Mucosa of rectum (tissue), 2 donors: ENCODE data around the gene USP43.

Experiments used
- H3K27ac ChIP-seq, 2 donors: one replicate each; pipeline ENCODE4 v1.7.0; 2013; ENCODE audit warnings: inconsistent platforms in 2 of 2, low read depth in 2 of 2, low read length in 2 of 2
- H3K27me3 ChIP-seq, 2 donors: one replicate each; pipeline ENCODE4 v1.7.0; 2013; ENCODE audit warnings: low read length in 2 of 2; ENCODE audit not compliant: control insufficient read depth in 2 of 2, insufficient read depth in 2 of 2
- H3K36me3 ChIP-seq, 2 donors: one replicate each; pipeline ENCODE4 v1.7.0; 2013; ENCODE audit warnings: low read length in 2 of 2; ENCODE audit not compliant: control insufficient read depth in 2 of 2, insufficient read depth in 2 of 2
- H3K4me1 ChIP-seq, 2 donors: one replicate each; pipeline ENCODE4 v1.7.0; 2013; ENCODE audit warnings: low read length in 2 of 2, mild to moderate bottlenecking in 1 of 2; ENCODE audit not compliant: control insufficient read depth in 2 of 2, insufficient read depth in 2 of 2
- H3K4me3 ChIP-seq, 2 donors: one replicate each; pipeline ENCODE4 v1.7.0; 2013; ENCODE audit warnings: low read length in 2 of 2
- H3K9ac ChIP-seq, 2 donors: one replicate each; pipeline ENCODE4 v1.7.0; 2013; ENCODE audit warnings: low read length in 2 of 2, low read depth in 1 of 2, mild to moderate bottlenecking in 1 of 2
- H3K9me3 ChIP-seq, 2 donors: one replicate each; pipeline ENCODE4 v1.7.0; 2013; ENCODE audit warnings: low read length in 2 of 2; ENCODE audit not compliant: control insufficient read depth in 2 of 2
- donor health status: healthy.
- donor health status: Normal muscosa, but diverticular disease.

The USP43 gene

DNA sequence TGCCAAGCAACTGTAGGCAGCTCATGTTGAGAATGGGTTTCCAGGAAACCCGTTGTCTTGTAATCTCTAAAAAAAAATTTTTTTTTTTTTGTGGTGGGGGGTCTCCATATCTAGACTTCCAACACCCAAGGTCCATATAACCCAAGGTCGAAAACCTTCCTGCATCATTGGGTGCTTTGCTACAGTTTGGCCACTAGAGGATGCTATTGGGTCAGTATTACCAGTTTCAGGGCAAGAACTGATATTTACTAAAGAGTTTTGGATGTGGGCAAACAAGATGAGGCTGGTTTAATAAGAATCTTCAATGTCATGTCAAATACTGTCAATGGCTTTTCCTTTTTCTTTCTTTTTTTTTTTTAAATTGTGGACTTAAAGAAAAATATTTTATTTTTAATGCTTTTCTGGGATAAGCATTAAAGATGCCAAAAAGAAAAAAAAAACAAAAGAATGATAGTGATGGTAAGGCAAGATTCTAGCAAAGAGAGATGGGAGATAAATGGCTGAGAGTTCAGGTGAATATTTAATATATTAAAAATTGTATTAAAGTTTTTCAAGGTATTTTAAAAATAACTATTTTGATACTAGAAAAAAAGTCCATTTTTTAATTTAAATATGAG, 83.8 kb downstream of the USP43 start:
- Histone ChIP-seq H3K36me3 (peaks cover 0 to under 1% of the 10 kb centered on the region in 2 donors), H3K4me3 (no peak overlapping the region), H3K27me3 (no peaks in the 10 kb centered on the region), H3K9me3 (no peaks in the 10 kb centered on the region), H3K27ac (no peak overlapping the region), H3K9ac (no peak overlapping the region), H3K4me1 (no peaks in the 10 kb centered on the region)

DNA sequence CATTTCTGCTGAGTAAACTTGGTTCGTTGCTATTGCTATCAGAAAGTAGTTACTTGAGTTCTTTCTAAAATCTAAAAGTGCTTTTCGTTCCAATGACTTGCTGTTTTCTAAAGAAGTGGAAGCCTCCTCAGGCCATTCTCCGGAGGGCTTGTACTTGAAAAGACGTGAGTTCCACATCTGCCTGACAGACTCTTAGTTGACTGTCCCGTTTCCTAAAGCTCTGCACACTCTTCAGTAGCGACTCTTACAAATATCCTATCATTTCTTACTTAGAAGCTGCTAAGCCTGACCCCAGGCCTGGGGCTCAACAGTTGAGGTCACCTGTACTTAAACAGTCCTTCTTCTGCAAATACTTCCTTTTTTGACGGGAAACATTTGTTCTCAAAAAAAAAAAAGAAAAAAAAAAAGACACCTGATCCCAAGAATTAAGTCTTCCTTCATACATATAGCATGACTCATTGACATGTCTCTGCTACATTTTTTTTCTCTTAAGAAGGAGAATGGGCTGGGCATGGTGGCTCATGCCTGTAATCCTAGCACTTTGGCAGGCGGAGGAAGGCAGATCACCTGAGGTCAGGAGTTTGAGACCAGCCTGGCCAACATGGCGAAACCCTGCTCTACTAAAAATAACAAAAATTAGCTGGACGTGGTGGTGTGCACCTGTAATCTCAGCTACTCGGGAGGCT, 84.6 kb downstream of the USP43 start:
- no peaks in the 10 kb centered on the region for H3K27me3 ChIP-seq
- H3K9ac ChIP-seq, result no peak overlapping the region
- H3K36me3 ChIP-seq, result no peaks in the 10 kb centered on the region
- H3K4me1 ChIP-seq, result no peaks in the 10 kb centered on the region
- no peaks in the 10 kb centered on the region for H3K9me3 ChIP-seq
- no peak overlapping the region for H3K27ac ChIP-seq
- no peak overlapping the region for H3K4me3 ChIP-seq

DNA sequence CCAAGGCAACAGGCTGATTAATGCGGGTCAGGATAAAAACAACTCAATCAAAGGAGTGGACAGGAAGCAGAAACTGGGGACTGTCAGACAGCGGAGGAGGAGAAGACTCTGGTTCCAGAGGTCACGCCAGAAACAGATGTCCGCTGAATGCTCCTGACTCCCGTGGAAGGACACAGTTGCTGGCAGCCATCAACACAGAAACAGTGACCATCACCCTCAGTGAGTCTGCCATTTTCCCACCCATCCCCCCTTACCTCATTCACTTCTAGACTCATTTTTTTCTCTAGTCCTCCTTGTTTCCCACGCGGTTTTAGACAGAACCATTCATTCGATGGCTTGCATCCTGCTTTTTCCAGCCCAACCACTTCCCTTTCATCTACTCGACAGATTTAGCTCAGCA, 105.2 kb downstream of the USP43 start:
- Histone ChIP-seq H3K9me3 (no peaks in the 10 kb centered on the region), H3K36me3 (no peaks in the 10 kb centered on the region), H3K27me3 (no peaks in the 10 kb centered on the region), H3K4me1 (no peaks in the 10 kb centered on the region), H3K9ac (no peak overlapping the region), H3K27ac (no peak overlapping the region), H3K4me3 (no peak overlapping the region)

DNA sequence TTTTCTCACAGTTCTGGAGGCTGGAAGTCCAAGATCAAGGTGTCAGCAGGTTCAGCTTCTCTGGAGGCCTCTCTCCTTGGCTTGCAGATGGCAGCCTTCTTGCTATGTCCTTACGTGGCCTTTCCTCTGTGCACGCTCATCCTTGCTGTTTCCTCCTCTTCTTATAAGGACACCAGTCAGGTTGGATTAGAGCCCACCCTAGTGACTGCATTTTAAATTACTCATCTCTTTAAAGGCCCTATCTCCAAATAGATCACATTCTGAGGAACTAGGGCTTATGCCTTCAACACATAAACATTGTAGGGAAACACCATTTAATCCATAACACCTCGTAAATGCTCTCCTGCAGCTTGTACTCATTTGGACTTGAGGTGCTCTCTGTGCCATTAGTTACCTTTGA, 109.8 kb downstream of the USP43 start:
- Histone ChIP-seq H3K4me1 (no peaks in the 10 kb centered on the region), H3K27me3 (no peaks in the 10 kb centered on the region), H3K36me3 (no peaks in the 10 kb centered on the region), H3K9ac (no peak overlapping the region), H3K9me3 (no peaks in the 10 kb centered on the region), H3K4me3 (no peak overlapping the region), H3K27ac (no peak overlapping the region)

DNA sequence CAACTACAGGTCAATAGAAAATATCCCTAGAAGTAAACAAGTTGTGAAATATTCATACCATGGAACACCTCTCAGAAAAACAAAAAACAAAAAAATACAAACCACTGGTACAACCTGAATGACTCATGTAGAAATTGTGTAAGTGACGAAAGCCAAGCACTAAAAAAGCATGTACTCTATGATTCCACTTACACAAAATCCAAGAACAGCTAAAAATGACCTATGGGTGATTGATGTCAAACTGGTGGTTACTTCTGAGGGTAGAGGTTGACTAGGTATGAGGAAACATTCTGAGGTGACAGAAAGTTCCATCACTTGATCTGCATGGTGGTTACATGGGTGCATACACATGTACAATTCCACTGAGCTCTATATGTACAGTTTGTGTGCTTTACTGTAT, 114.9 kb downstream of the USP43 start:
- H3K4me3 ChIP-seq, result no peak overlapping the region
- H3K36me3 ChIP-seq, result no peaks in the 10 kb centered on the region
- no peak overlapping the region for H3K9ac ChIP-seq
- no peaks in the 10 kb centered on the region for H3K9me3 ChIP-seq
- H3K27me3 ChIP-seq, result no peaks in the 10 kb centered on the region
- no peaks in the 10 kb centered on the region for H3K4me1 ChIP-seq
- H3K27ac ChIP-seq, result no peak overlapping the region

GRCh38 chr17:9763643-9764042, 118.3 kb downstream of the USP43 start:
- H3K4me3 ChIP-seq, result no peak overlapping the region
- no peak overlapping the region for H3K9ac ChIP-seq
- no peaks in the 10 kb centered on the region for H3K27me3 ChIP-seq
- H3K36me3 ChIP-seq, result no peaks in the 10 kb centered on the region
- no peak overlapping the region for H3K27ac ChIP-seq
- H3K9me3 ChIP-seq, result no peaks in the 10 kb centered on the region
- no peaks in the 10 kb centered on the region for H3K4me1 ChIP-seq

GRCh38 chr17:9765322-9765721, 120.0 kb downstream of the USP43 start:
- no peaks in the 10 kb centered on the region for H3K9me3 ChIP-seq
- H3K4me3 ChIP-seq, result no peak overlapping the region
- H3K36me3 ChIP-seq, result no peaks in the 10 kb centered on the region
- H3K27me3 ChIP-seq, result no peaks in the 10 kb centered on the region
- H3K4me1 ChIP-seq, result no peaks in the 10 kb centered on the region
- H3K27ac ChIP-seq, result no peak overlapping the region
- no peak overlapping the region for H3K9ac ChIP-seq

DNA sequence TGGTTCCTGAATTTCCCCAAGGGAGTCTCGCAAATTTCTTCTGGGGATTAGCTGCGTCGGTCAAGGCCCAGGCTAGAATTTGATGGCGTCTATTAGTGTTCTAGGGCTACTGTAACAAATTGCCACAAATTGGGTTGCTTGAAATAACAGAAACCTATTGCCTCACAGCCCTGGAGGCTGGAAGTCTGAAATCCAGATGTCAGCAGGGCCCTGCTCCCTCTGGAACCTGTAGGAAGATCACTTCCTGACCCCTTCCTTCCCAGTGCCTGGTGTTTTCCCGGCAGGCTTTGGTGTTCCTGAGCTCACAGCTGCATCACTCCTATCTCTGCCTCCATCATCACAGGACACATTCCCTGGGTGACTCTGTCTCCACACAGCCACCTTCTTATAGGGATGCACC, 121.7 kb downstream of the USP43 start:
- Histone ChIP-seq H3K9ac (no peak overlapping the region), H3K27me3 (peaks cover 0 to 2% of the 10 kb centered on the region in 2 donors), H3K4me3 (no peak overlapping the region), H3K36me3 (no peaks in the 10 kb centered on the region), H3K4me1 (no peaks in the 10 kb centered on the region), H3K27ac (no peak overlapping the region), H3K9me3 (no peaks in the 10 kb centered on the region)

- Histone ChIP-seq H3K4me1 (no peaks in the 10 kb centered on the region), H3K9me3 (no peaks in the 10 kb centered on the region), H3K9ac (no peak overlapping the region), H3K27me3 (peaks cover 0 to 2% of the 10 kb centered on the region in 2 donors), H3K27ac (no peak overlapping the region), H3K36me3 (no peaks in the 10 kb centered on the region), H3K4me3 (no peak overlapping the region)
Measured at GRCh38 chr17:9767432-9767991, 122.2 kb downstream of the USP43 start.

DNA sequence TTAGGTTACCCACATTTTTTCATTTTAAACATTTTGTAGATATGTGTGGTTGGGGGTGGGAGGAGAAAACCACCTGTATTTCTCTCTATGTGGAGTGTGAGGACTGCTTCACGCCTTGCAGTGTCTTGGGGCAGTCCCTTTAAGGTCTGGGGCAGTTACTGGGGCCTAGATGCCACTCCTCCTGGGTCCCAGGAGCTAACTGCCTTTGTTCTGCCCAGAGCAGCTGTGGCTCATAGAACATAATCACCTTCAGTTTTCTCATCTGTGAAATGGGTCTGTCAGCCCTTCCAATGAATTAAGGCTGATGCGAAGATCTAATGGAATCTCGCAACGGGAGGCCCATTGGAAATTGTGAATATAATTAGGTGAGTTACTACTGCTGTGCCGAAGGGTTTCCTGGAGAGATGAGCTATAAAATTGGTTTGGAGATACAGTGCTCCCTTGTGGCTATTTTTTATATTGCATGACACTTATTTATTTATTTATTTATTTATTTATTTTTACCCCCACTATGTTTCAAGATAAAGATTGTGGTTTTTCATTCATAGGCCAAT, 123.1 kb downstream of the USP43 start:
- Histone ChIP-seq H3K4me3 (no peak overlapping the region), H3K4me1 (no peaks in the 10 kb centered on the region), H3K9ac (no peak overlapping the region), H3K27me3 (peaks cover 0 to 2% of the 10 kb centered on the region in 2 donors), H3K27ac (no peak overlapping the region), H3K36me3 (no peaks in the 10 kb centered on the region), H3K9me3 (no peaks in the 10 kb centered on the region)
